Measurements from ENCODE around the gene MED31. TPM values are rescaled to one million over a fixed set of nuclear protein-coding genes. Genes with fewer than 3 reads are reported as not detected.

The MED31 gene
- total and polyA plus RNA-seq, 2 of the 4 experiments (the other 2 are of a cell fraction), result 5.6 to 11.6 TPM

DNA sequence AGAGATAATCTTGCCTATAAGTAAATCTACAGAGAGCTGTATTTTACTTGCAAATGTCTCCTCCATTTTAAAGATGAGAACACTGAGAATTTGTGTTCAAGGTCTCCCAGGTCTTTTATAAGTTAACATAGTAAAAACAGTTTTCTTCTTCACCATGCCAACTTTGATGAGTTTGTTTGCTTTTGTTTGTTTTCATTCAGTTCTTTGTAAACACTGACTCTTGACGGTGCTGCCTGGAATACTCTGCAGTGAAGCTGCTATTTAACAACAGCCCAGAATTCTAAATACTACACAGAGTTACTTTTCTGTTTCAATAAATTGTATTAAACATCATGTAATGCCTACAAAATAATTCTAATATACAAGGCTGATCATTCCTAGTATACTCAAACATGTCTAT is 53.7 kb downstream of the MED31 start:
- BruUV-seq (replicated peaks), result no TSS peak
- Histone ChIP-seq H4K8ac (ENCODE audit: low read depth in 2 of 2, low read length in 2 of 2) (no peak overlapping the region), H3K4ac (ENCODE audit: low read depth, low read length) (no peak overlapping the region), H3K18ac (ENCODE audit: low read depth, low read length) (no peak overlapping the region), H2BK20ac (ENCODE audit: low read depth, low read length) (no peak overlapping the region), H3K4me1 (ENCODE audit: control insufficient read depth, insufficient read depth, low read length) (0 out of 2 replicates have a peak, but pooled peaks cover 1% of the 10 kb centered on the region), H2BK5ac (ENCODE audit: low read depth, low read length, poor library complexity, severe bottlenecking) (no peak overlapping the region), H2BK15ac (ENCODE audit: low read depth, low read length) (no peak overlapping the region), H2AFZ (replicated peaks; ENCODE audit: low read length, poor library complexity) (no peak overlapping the region), H3K56ac (ENCODE audit: extremely low read depth, insufficient read depth, low read length) (no peak overlapping the region), H4K5ac (ENCODE audit: low read depth, low read length) (no peak overlapping the region), H3K23ac (ENCODE audit: low read depth, low read length) (no peak overlapping the region), H3K14ac (replicated peaks; ENCODE audit: low read depth, low read length) (no peak overlapping the region), H3K79me1 (ENCODE audit: low read depth in 1 of 2, low read length in 2 of 2) (peaks cover 8 to 19% of the 10 kb centered on the region in 2 experiments; a peak in 3 of 4 replicates), H4K91ac (ENCODE audit: insufficient read depth, low read depth, low read length) (no peak overlapping the region), H3K4me3 (ENCODE audit: insufficient read depth, low read depth, low read length) (no peak overlapping the region), H3K27ac (ENCODE audit: insufficient read depth, low read length) (no peak overlapping the region), H3K9me1 (ENCODE audit: insufficient read depth, low read length) (no peaks in the 10 kb centered on the region), H2BK120ac (ENCODE audit: low read depth, low read length) (no peak overlapping the region), H2AK9ac (replicated peaks; ENCODE audit: low read depth, low read length, poor library complexity) (no peak overlapping the region), H3K4me2 (ENCODE audit: low read depth, low read length) (no peak overlapping the region), H3K27me3 (ENCODE audit: control insufficient read depth, insufficient read depth, low read length) (no peaks in the 10 kb centered on the region), H3K36me3 (ENCODE audit: control insufficient read depth, insufficient read depth, low read length) (peaks cover 30% of the 10 kb centered on the region), H4K20me1 (ENCODE audit: insufficient read depth, low read length) (no peaks in the 10 kb centered on the region), H3K9me3 (ENCODE audit: control insufficient read depth, insufficient read depth, low read length) (no peaks in the 10 kb centered on the region), H2AK5ac (ENCODE audit: low read depth, low read length) (no peak overlapping the region), H3K9ac (ENCODE audit: low read depth, low read length) (no peak overlapping the region)
- in situ Hi-C loops (cut with MboI; ENCODE audit: low sequenced_read_pairs) (no loop called here), intact Hi-C loops (cut with micrococcal nuclease) (no loop called here), dilution Hi-C loops (cut with HindIII; ENCODE audit: low sequenced_read_pairs, unreplicated experiment) (no loop called here)
- TF ChIP-seq NFE2L2 (IDR thresholded peaks at IDR 0.05; ENCODE audit: low read depth, low read length) (no peak), RCOR1 (IDR thresholded peaks at IDR 0.05; ENCODE audit: insufficient replicate concordance, low read length) (no peak), MXI1 (IDR thresholded peaks at IDR 0.05; ENCODE audit: borderline replicate concordance, low read depth, low read length) (no peak), RFX5 (IDR thresholded peaks at IDR 0.05; ENCODE audit: low read depth, low read length) (no peak)
- ChIA-PET POLR2A (ENCODE audit: unreplicated experiment) (no interaction called here), CTCF (interaction anchor here (0.6 to 1.5 kb wide), 4 partner anchors 11 to 1763 kb away, joined by 3 to 4 read pairs (median 3); no protein-coding TSS in a partner anchor)
- DNase-seq (no peak), ATAC-seq (ENCODE audit: low read depth) (no peak)
- no CpG with 5 or more reads among the region's 1 CpG for WGBS, 2 experiments (ENCODE audit: extremely low coverage in 2 of 2, insufficient read length in 1 of 2)
